Measurements from ENCODE around the gene PRRT3. TPM values are rescaled to one million over a fixed set of nuclear protein-coding genes. Genes with fewer than 3 reads are reported as not detected.

The PRRT3 gene
- total and polyA plus RNA-seq, 2 of the 13 experiments (the other 11 are each of a cell fraction or from before 2014, with no cell fraction given) = 0.22 to 0.44 TPM

DNA sequence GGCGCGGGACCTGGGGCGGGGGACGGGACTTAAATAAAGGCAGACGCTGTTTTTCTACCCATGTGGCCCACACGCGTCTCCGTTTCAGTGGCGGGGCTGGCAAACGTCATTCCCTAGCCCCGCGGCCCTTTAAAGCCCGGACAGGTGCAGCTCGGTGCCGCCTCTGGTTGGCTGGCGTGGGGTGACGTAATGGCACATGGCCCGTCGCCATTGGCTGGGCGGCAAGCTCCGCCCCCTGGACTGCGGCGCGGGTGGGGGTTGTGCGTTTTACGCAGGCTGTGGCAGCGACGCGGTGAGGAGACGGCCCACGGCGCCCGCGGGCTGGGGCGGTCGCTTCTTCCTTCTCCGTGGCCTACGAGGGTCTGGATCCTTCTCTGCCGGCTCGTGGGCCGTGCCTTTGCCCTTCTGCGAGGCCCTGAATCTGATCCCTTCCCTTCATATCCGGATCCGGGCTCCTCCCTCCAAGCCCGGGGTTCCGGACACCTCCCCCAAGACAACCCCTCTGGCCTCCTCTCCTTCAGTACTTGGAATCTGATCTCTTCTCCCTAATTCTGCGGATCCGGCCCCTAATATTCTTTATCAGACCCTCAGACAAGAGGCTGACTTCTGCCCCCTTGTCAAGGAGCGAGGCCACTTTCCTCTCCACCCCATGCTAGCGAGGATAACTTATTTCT lies 18.5 kb downstream of the PRRT3 start, which contains the start of gene CRELD1 (continued):
- TF ChIP-seq, protein P1, sequence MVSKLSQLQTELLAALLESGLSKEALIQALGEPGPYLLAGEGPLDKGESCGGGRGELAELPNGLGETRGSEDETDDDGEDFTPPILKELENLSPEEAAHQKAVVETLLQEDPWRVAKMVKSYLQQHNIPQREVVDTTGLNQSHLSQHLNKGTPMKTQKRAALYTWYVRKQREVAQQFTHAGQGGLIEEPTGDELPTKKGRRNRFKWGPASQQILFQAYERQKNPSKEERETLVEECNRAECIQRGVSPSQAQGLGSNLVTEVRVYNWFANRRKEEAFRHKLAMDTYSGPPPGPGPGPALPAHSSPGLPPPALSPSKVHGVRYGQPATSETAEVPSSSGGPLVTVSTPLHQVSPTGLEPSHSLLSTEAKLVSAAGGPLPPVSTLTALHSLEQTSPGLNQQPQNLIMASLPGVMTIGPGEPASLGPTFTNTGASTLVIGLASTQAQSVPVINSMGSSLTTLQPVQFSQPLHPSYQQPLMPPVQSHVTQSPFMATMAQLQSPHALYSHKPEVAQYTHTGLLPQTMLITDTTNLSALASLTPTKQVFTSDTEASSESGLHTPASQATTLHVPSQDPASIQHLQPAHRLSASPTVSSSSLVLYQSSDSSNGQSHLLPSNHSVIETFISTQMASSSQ (IDR thresholded peaks at IDR 0.05; ENCODE audit: low read depth) = no peak
- TF ChIP-seq, protein P1 (CRISPR knock-in tag; IDR thresholded peaks at IDR 0.05; ENCODE audit: borderline replicate concordance) = no peak
- TF ChIP-seq HOXA5 (CRISPR knock-in tag; IDR thresholded peaks at IDR 0.05) (peak; percentile 81; the same call in 1 of the 2 replicates), ETV5 (CRISPR knock-in tag; IDR thresholded peaks at IDR 0.05; ENCODE audit: borderline replicate concordance) (peak; percentile 47; the same call in 1 of the 2 replicates), PHF21A (CRISPR knock-in tag; IDR thresholded peaks at IDR 0.05) (peak; percentile 91), MIER2 (CRISPR knock-in tag; IDR thresholded peaks at IDR 0.05) (no peak), TSC22D2 (CRISPR knock-in tag; IDR thresholded peaks at IDR 0.05; ENCODE audit: borderline replicate concordance) (no peak), ZNF383 (CRISPR knock-in tag; IDR thresholded peaks at IDR 0.05; ENCODE audit: borderline replicate concordance) (0 out of 2 replicates have a peak, but pooled peaks have one; percentile 1), GABPA (IDR thresholded peaks at IDR 0.05; ENCODE audit: low read depth, low read length) (peak; percentile 16; the same call in 1 of the 2 replicates), GABPA (CRISPR knock-in tag; IDR thresholded peaks at IDR 0.05; ENCODE audit: low read depth) (peak; percentile 56), SYNCRIP (IDR thresholded peaks at IDR 0.05; ENCODE audit: insufficient read depth, low read depth, low read length) (no peak), ZBTB7B (CRISPR knock-in tag; IDR thresholded peaks at IDR 0.05) (no peak), KLF9 (CRISPR knock-in tag; IDR thresholded peaks at IDR 0.05; ENCODE audit: low read depth) (no peak), RCOR2 (CRISPR knock-in tag; IDR thresholded peaks at IDR 0.05) (no peak)
- TF ChIP-seq, protein P2, sequence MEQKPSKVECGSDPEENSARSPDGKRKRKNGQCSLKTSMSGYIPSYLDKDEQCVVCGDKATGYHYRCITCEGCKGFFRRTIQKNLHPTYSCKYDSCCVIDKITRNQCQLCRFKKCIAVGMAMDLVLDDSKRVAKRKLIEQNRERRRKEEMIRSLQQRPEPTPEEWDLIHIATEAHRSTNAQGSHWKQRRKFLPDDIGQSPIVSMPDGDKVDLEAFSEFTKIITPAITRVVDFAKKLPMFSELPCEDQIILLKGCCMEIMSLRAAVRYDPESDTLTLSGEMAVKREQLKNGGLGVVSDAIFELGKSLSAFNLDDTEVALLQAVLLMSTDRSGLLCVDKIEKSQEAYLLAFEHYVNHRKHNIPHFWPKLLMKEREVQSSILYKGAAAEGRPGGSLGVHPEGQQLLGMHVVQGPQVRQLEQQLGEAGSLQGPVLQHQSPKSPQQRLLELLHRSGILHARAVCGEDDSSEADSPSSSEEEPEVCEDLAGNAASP (CRISPR knock-in tag; IDR thresholded peaks at IDR 0.05; ENCODE audit: borderline replicate concordance) = no peak
- TF ChIP-seq, protein P3, sequence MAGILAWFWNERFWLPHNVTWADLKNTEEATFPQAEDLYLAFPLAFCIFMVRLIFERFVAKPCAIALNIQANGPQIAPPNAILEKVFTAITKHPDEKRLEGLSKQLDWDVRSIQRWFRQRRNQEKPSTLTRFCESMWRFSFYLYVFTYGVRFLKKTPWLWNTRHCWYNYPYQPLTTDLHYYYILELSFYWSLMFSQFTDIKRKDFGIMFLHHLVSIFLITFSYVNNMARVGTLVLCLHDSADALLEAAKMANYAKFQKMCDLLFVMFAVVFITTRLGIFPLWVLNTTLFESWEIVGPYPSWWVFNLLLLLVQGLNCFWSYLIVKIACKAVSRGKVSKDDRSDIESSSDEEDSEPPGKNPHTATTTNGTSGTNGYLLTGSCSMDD (CRISPR knock-in tag; IDR thresholded peaks at IDR 0.05) = no peak
- TF ChIP-seq, protein P4, sequence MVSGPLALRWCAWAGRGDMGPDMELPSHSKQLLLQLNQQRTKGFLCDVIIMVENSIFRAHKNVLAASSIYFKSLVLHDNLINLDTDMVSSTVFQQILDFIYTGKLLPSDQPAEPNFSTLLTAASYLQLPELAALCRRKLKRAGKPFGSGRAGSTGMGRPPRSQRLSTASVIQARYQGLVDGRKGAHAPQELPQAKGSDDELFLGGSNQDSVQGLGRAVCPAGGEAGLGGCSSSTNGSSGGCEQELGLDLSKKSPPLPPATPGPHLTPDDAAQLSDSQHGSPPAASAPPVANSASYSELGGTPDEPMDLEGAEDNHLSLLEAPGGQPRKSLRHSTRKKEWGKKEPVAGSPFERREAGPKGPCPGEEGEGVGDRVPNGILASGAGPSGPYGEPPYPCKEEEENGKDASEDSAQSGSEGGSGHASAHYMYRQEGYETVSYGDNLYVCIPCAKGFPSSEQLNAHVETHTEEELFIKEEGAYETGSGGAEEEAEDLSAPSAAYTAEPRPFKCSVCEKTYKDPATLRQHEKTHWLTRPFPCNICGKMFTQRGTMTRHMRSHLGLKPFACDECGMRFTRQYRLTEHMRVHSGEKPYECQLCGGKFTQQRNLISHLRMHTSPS (CRISPR knock-in tag; IDR thresholded peaks at IDR 0.05; ENCODE audit: low read depth) = no peak
- TF ChIP-seq, protein P5, sequence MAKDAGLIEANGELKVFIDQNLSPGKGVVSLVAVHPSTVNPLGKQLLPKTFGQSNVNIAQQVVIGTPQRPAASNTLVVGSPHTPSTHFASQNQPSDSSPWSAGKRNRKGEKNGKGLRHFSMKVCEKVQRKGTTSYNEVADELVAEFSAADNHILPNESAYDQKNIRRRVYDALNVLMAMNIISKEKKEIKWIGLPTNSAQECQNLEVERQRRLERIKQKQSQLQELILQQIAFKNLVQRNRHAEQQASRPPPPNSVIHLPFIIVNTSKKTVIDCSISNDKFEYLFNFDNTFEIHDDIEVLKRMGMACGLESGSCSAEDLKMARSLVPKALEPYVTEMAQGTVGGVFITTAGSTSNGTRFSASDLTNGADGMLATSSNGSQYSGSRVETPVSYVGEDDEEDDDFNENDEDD (CRISPR knock-in tag; IDR thresholded peaks at IDR 0.05; ENCODE audit: borderline replicate concordance) = peak; percentile 84
- TF ChIP-seq, protein P6, sequence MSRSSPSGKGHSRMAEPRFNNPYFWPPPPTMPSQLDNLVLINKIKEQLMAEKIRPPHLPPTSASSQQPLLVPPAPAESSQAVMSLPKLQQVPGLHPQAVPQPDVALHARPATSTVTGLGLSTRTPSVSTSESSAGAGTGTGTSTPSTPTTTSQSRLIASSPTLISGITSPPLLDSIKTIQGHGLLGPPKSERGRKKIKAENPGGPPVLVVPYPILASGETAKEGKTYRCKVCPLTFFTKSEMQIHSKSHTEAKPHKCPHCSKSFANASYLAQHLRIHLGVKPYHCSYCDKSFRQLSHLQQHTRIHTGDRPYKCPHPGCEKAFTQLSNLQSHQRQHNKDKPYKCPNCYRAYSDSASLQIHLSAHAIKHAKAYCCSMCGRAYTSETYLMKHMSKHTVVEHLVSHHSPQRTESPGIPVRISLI (CRISPR knock-in tag; IDR thresholded peaks at IDR 0.05; ENCODE audit: borderline replicate concordance) = no peak

Measured in HepG2 (cell line).